BE2C (cell line): ENCODE results near the gene HMX1.
A peak's percentile ranks its signal among the peaks of the same experiment; 100 is the strongest.

Source experiments
- DNase-seq: peaks from one replicate; pipeline ENCODE4 v3.0.0-alpha.2; 2020
- H3K27me3 ChIP-seq: fragments of 250-450 bp; sonication (Bioruptor Pico); 2 replicates; pipeline ENCODE4 v1.5.1; 2020; ENCODE audit warnings: mild to moderate bottlenecking
- H3K36me3 ChIP-seq: fragments of 250-450 bp; sonication (Bioruptor Pico); 2 replicates; pipeline ENCODE4 v1.5.1; 2020; ENCODE audit warnings: mild to moderate bottlenecking
- H3K4me1 ChIP-seq: fragments of 250-450 bp; sonication (Bioruptor Pico); 2 replicates; pipeline ENCODE4 v1.5.1; 2020
- H3K4me3 ChIP-seq: 2 replicates; pipeline ENCODE4 v1.5.1; 2011; ENCODE audit warnings: low read depth, low read length
- H3K9me3 ChIP-seq: fragments of 250-450 bp; sonication (Bioruptor Pico); 2 replicates; pipeline ENCODE4 v1.5.1; 2020
- TF ChIP-seq, protein P1 (sequence below): IDR thresholded peaks from 2 replicates; pipeline ENCODE4 v1.5.1; 2012; ENCODE audit warnings: mild to moderate bottlenecking, low read depth, low read length

HMX1 gene

DNA sequence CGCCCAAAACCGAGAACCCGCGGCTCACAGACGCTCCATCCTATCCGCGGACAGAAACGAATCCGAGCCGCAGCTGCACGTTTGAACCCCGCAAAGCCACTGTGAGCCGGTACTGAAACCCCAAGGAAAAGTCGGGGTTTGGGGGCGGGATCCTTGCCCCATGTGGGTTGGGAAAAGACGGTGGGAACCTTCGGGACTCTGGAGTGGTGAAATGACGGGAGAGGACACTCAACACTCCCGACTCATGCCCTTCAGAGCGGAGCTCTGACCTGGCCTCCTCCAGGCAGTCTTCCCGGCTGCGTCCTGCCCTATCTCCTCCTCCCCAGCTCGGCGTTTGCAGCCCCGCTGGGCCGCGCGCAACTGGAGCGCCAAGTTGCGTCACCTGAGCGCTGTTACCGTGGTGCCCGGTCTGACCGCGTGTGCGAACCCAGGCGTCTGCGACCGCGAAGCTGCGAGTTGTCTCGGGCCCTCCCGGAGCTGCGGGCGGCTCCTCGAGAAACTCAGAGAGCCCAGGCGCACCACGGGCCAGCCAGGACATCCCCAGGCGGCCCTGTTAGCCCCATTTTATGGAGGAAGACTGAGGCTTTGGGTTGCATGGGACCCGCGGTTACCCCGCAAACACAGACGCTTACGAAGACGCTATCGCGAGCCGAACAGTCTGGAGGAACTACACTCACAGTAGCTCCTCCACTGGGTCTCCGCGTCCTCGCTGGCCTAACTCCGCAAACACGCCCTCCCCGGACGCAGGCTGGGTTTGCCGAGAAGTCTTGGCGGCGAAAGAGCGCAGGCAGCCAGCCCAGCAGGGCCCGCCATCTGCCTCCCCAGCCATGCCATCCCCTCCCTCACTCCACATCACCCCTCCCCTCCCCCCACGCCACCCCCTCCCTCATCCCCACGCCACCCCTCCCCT is 20.3 kb upstream of the HMX1 start:
- Histone ChIP-seq H3K27me3 (peaks cover 71% of the 10 kb centered on the region), H3K9me3 (no peaks in the 10 kb centered on the region), H3K36me3 (no peaks in the 10 kb centered on the region), H3K4me3 (no peak overlapping the region), H3K4me1 (no peaks in the 10 kb centered on the region)
- DNase-seq = no peak
- TF ChIP-seq, protein P1, sequence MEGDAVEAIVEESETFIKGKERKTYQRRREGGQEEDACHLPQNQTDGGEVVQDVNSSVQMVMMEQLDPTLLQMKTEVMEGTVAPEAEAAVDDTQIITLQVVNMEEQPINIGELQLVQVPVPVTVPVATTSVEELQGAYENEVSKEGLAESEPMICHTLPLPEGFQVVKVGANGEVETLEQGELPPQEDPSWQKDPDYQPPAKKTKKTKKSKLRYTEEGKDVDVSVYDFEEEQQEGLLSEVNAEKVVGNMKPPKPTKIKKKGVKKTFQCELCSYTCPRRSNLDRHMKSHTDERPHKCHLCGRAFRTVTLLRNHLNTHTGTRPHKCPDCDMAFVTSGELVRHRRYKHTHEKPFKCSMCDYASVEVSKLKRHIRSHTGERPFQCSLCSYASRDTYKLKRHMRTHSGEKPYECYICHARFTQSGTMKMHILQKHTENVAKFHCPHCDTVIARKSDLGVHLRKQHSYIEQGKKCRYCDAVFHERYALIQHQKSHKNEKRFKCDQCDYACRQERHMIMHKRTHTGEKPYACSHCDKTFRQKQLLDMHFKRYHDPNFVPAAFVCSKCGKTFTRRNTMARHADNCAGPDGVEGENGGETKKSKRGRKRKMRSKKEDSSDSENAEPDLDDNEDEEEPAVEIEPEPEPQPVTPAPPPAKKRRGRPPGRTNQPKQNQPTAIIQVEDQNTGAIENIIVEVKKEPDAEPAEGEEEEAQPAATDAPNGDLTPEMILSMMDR = no peak

DNA sequence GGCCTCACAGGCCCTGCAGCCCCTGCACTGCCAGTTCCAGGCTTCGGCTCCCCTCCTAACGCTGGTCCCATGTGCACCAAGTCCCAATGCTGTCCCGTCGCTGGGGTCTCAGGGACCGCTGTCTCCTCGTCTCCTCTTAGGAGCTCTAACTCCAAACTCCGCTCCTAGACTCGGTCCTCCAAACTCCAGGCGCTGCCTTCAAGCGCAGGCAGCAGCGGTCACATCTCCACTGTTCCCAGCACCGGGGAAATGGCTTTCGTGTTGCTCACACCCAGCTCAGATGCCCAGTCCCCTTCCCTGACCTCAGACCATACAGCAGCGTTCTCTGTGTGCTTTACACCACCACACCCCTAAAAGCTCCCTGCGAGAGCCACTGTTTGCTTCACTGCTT is 19.6 kb upstream of the HMX1 start:
- TF ChIP-seq, protein P1 = no peak
- H3K36me3 ChIP-seq = no peaks in the 10 kb centered on the region
- peaks cover 2% of the 10 kb centered on the region; the same call in 1 of the 2 replicates for H3K9me3 ChIP-seq
- no peak overlapping the region for H3K4me3 ChIP-seq
- DNase-seq = no peak
- H3K4me1 ChIP-seq = no peaks in the 10 kb centered on the region
- peaks cover 71% of the 10 kb centered on the region for H3K27me3 ChIP-seq

- no peaks in the 10 kb centered on the region for H3K4me1 ChIP-seq
- H3K27me3 ChIP-seq = peaks cover 56% of the 10 kb centered on the region
- H3K36me3 ChIP-seq = no peaks in the 10 kb centered on the region
- TF ChIP-seq, protein P1 = no peak
- H3K4me3 ChIP-seq = no peak overlapping the region
- H3K9me3 ChIP-seq = peaks cover 2% of the 10 kb centered on the region; the same call in 1 of the 2 replicates
- no peak for DNase-seq
Measured at GRCh38 chr4:8888856-8889255, 17.2 kb upstream of the HMX1 start.

GRCh38 chr4:8886612-8887406 is 15.2 kb upstream of the HMX1 start:
- DNase-seq = no peak
- H3K27me3 ChIP-seq = peaks cover 39% of the 10 kb centered on the region
- H3K4me3 ChIP-seq = no peak overlapping the region
- H3K36me3 ChIP-seq = no peaks in the 10 kb centered on the region
- H3K9me3 ChIP-seq = peaks cover 2% of the 10 kb centered on the region; the same call in 1 of the 2 replicates
- TF ChIP-seq, protein P1 = peak; percentile 68
- peaks cover 2% of the 10 kb centered on the region; the same call in 1 of the 2 replicates for H3K4me1 ChIP-seq

DNA sequence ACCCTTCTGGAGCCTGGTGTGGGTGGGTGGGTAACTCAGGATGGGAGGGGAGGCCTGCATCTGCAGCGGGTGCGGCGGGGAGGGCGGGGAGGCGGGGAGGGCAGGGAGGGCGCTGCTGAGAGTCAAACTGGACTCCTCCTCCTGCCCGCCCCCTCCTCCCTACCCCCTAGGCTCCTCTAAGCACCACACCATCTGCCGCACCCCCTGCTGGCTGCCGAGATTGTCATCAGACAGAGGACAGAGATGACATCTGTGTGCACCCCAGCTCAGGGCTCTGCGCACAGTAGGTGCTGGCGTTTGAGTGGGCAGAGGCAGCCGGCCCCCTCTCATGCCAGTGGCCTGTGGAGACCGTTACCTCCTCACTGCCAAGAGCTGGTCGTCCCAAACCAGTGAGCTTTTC is 10.6 kb upstream of the HMX1 start:
- no peak overlapping the region for H3K4me3 ChIP-seq
- TF ChIP-seq, protein P1 = peak; percentile 18; the same call in 1 of the 2 replicates
- peaks cover 3% of the 10 kb centered on the region; the same call in 1 of the 2 replicates for H3K4me1 ChIP-seq
- H3K36me3 ChIP-seq = no peaks in the 10 kb centered on the region
- H3K9me3 ChIP-seq = peaks cover 2% of the 10 kb centered on the region; the same call in 1 of the 2 replicates
- peaks cover under 1% of the 10 kb centered on the region; the same call in 1 of the 2 replicates for H3K27me3 ChIP-seq
- DNase-seq = peak; percentile 37
